A673 (cell line): Measurements from ENCODE around the gene DCAF12.

ENCODE experiments used
- EZH2 ChIP-seq: fragments of 200-600 bp; sonication (generic); IDR thresholded peaks from 2 replicates; pipeline ENCODE4 v1.6.1; 2017; ENCODE audit warnings: borderline replicate concordance, low read depth, mild to moderate bottlenecking, mixed read lengths, antibody characterized with exemption, low read length; ENCODE audit not compliant: poor library complexity, severe bottlenecking
- TF ChIP-seq, protein P1 (sequence below): fragments of 300-800, 200-600 bp; sonication (generic); conservative IDR thresholded peaks from 2 replicates; pipeline ENCODE4 v1.5.1; 2017; ENCODE audit warnings: low read depth, mild to moderate bottlenecking, antibody characterized with exemption, low read length, moderate library complexity, mixed read lengths

DNA sequence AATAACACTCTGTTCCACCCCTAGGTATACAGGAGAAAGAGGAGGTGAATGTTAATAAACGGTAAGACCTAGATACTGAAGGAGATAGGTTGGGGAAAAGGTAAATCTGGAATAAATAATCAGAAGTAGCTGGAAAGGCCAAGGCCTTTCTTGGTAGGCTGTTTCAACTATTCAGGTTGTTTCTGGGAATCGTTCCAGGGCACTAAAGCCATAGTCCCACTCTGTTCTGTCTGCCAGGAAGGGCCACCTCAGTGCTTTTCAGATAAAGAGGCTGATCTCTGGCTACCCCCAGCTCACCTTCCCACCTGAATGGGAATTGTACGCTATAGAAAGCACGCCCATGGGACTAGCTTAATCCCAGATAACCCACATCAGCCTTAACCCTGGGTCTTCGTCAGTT is 32.9 kb downstream of the DCAF12 start:
- TF ChIP-seq, protein P1, sequence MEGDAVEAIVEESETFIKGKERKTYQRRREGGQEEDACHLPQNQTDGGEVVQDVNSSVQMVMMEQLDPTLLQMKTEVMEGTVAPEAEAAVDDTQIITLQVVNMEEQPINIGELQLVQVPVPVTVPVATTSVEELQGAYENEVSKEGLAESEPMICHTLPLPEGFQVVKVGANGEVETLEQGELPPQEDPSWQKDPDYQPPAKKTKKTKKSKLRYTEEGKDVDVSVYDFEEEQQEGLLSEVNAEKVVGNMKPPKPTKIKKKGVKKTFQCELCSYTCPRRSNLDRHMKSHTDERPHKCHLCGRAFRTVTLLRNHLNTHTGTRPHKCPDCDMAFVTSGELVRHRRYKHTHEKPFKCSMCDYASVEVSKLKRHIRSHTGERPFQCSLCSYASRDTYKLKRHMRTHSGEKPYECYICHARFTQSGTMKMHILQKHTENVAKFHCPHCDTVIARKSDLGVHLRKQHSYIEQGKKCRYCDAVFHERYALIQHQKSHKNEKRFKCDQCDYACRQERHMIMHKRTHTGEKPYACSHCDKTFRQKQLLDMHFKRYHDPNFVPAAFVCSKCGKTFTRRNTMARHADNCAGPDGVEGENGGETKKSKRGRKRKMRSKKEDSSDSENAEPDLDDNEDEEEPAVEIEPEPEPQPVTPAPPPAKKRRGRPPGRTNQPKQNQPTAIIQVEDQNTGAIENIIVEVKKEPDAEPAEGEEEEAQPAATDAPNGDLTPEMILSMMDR, result no peak
- TF ChIP-seq EZH2, result no peak
